ENCODE results near the gene SELL.
"Not testable (repeated sequence)": the region's sequence is repeated elsewhere in the genome, so short reads cannot be mapped to it uniquely, and the experiment has no call there.

The SELL gene

GRCh38 chr1:169662680-169663079, 48.7 kb downstream of the SELL start:
- DNase-seq = not testable (repeated sequence)

GRCh38 chr1:169661066-169661465, 50.4 kb downstream of the SELL start:
- not testable (repeated sequence) for DNase-seq

- not testable (repeated sequence) for DNase-seq
Measured at GRCh38 chr1:169658777-169659176, 52.6 kb downstream of the SELL start.

- no peak for DNase-seq
Measured at GRCh38 chr1:169653873-169654272, 57.5 kb downstream of the SELL start.

GRCh38 chr1:169651035-169651434, 60.4 kb downstream of the SELL start:
- DNase-seq = no peak

GRCh38 chr1:169650551-169650950, 60.9 kb downstream of the SELL start:
- DNase-seq = no peak

- DNase-seq = no peak
Measured at GRCh38 chr1:169648709-169649108, 62.7 kb downstream of the SELL start.

GRCh38 chr1:169648187-169648586, 63.2 kb downstream of the SELL start:
- DNase-seq = no peak

GRCh38 chr1:169647512-169647911, 63.9 kb downstream of the SELL start:
- DNase-seq = no peak

- DNase-seq = no peak
Measured at GRCh38 chr1:169644297-169644696, 67.1 kb downstream of the SELL start.
